Stimulated activated CD8-positive, alpha-beta memory T cell treated with anti-CD3 and anti-CD28 coated beads, Interleukin-4, amount 100 ng/mL, for 48 hours (primary cell): Measurements from ENCODE around the gene STX11.
A peak's percentile ranks its signal among the peaks of the same experiment; 100 is the strongest.

ENCODE experiments used
- DNase-seq: peaks from one replicate; pipeline ENCODE4 v3.0.0-alpha.2; 2020

STX11 gene

GRCh38 chr6:144143878-144144277 lies 6.4 kb upstream of the STX11 start:
- DNase-seq = no peak

DNA sequence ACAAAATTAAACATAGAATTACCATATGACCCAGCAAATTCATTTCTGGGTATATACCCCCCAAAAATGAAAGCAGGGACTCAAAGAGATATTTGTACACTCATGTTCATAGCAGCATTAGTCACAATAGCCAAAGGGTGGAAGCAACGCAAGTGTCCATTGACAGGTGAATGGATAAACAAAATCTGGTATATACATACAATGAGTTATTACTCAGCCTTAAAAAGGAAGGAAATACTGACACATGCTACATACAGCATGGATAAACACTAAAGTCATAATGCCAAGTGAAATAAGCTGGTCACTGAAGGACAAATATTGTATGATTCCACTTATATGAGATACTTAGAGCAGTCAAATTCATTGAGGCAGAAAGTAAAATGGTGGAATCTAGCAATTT lies 5.3 kb upstream of the STX11 start:
- no peak for DNase-seq

DNA sequence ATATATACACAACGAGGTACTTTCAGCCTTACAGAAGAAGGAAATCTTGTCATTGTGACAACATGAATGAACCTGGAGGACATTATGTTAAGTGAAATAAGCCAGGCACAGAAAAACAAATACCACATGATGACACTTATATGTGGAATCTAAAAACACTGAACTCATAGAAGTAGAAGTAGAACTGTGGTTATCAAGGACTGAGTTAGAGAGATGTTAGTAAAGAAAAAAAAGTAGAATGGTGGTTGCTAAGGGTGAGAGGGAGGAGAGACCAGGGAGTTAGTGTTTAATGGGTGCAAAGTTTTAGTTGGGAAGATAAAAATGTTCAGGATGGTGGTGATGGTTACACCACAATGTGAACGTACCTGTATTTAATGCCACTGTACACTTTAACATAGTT lies 4.8 kb upstream of the STX11 start:
- no peak for DNase-seq

GRCh38 chr6:144148886-144149285 lies 1.4 kb upstream of the STX11 start:
- no peak for DNase-seq

GRCh38 chr6:144149558-144149893 lies 791 bp upstream of the STX11 start:
- DNase-seq = no peak

- peak; percentile 67 for DNase-seq
Observed at GRCh38 chr6:144150710-144151657, 667 bp downstream of the STX11 start.

GRCh38 chr6:144152334-144152900 lies 2.1 kb downstream of the STX11 start:
- DNase-seq = no peak

GRCh38 chr6:144153260-144153659 lies 2.9 kb downstream of the STX11 start:
- DNase-seq = no peak

DNA sequence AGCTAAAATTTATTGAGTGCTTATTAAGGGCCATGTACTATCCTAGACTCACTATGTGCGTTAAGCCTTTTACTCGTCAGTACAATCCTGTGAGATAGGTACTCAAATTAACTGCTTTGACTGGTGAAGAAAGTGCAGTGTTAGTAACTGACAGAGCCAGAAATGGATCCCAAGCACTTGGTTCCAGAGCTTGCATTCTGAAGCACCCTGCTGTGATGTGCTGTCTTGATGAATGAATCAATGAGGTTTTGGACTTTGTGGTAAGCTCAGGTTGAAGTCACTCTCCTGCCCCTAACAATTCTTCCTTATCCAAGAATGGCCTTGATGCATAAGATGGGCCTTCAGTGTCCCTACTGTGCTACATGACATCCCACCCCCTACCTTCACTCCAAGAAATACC lies 3.7 kb downstream of the STX11 start:
- DNase-seq = no peak

- DNase-seq = no peak
Observed at GRCh38 chr6:144155529-144155928, 5.2 kb downstream of the STX11 start.

DNA sequence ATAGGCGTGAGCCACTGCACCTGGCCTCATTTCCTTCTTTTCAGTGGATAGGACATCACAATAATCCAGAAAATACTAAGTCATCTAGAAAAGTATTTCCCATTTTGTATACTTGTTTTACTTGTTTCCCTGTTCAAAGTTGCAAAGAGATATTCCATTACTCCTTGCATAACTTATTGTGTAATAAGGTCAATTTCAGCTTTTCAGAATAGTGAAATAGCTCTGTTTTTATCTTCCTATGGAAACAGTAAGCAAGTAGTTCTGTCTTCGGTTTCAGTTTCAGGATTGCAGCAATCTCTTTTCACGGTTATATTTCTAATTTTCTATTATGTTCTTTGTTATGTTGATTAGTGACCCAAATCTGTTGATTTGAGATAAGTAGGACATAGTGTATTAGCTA lies 6.0 kb downstream of the STX11 start:
- DNase-seq = no peak

GRCh38 chr6:144156991-144157390 lies 6.7 kb downstream of the STX11 start:
- no peak for DNase-seq

GRCh38 chr6:144158133-144158532 lies 7.8 kb downstream of the STX11 start:
- no peak for DNase-seq

DNA sequence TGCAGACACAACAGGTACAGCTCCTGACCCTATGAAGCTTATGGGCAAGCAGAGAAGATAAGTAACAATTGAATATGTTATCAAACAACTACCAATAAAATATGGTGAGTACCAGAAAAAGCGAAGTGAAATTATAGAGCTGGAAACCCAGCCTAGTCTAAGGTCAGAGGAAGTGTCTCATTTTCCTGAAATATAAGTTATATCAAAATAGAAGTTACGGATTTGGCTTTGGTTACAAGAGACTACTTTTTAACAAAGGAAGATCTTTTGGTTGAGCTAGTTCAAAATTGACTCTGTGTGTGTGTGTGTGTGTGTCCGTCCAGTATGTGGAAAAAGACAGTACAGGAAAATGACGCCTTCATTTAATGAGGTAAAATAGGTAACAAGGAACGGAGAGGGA lies 8.9 kb downstream of the STX11 start:
- DNase-seq = no peak

GRCh38 chr6:144159742-144160141 lies 9.4 kb downstream of the STX11 start:
- no peak for DNase-seq

DNA sequence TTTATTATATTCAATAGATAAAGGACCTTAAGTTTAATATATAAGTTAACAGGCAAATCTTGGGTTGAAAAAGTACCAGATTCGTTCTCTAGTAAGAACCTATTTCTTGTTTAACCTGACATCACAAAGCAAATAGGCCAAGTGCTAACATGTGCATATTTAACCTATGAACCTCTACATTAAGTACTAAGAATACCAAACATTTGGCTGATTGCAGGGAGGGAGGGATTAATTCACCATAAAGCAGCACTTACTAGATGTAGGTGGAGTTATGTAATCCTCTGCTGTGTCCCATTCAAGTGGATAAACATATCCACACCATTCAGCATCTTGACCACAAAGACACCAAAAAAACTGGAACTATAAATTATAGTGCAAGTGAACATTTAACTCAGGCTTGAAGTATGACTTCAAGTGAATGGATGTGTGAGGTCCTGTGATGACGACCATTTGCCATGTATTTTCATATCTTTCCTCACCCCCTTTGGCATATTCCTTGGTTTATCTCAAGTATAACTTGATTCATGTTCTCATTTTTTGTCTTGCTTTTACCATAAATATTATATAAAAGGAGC lies 10.2 kb downstream of the STX11 start:
- no peak for DNase-seq

GRCh38 chr6:144161975-144162374 lies 11.7 kb downstream of the STX11 start:
- DNase-seq = no peak

- DNase-seq = no peak
Observed at GRCh38 chr6:144162977-144163376, 12.7 kb downstream of the STX11 start.

GRCh38 chr6:144165784-144166183 lies 15.5 kb downstream of the STX11 start:
- DNase-seq = no peak

GRCh38 chr6:144170044-144170443 lies 19.7 kb downstream of the STX11 start:
- no peak for DNase-seq

GRCh38 chr6:144171406-144171805 lies 21.1 kb downstream of the STX11 start:
- no peak for DNase-seq

DNA sequence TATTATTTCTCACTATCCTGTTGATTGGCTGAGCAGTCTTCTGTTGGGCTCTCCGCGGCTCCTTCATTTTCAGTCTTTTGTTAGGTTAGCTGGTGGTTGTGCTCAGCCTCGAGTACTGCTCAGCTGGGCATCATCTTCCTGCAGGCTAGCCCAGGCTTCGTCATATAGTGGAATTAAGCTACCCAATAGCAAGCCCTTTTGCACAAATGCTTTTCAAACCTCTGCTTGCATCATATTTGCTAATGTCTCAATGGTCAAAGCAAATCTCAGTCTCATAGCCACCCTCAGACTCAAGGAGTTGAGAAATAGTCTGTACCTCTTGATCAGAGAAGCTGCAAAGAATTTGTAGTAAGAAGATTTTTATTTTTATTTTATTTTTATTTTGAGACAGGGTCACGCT lies 23.7 kb downstream of the STX11 start:
- DNase-seq = no peak

GRCh38 chr6:144176043-144176442 lies 25.7 kb downstream of the STX11 start:
- no peak for DNase-seq

DNA sequence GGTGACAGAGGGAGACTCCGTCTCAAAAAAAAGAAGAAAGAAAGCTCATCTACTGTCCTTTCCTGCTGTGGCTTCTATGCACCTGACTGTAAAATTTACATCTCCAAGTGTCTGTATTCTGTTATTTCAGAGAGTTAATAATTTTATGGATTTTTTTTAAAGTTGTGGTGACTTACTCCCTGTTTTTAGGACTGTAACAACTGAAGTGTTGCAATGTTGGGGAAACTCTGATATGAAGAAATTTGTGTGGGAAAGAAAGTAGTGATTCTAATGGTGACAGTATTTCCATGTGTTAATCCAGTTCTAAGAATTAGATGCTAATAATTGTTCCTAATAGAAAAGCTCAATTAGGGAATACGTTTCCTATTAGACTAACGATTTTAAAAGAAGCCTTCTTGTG lies 27.4 kb downstream of the STX11 start:
- DNase-seq = no peak
